Activated CD4-positive, alpha-beta T cell treated with anti-CD3 and anti-CD28 coated beads, Interleukin-10, Interleukin-2, amounts not matched to agents 100 ng/mL and 50 ng/mL, durations not matched to agents 16 hours and 8 hours (primary cell): ENCODE measurements around the gene SEPTIN5.

Source experiments
- DNase-seq: peaks from one replicate; pipeline ENCODE4 v3.0.0-alpha.2; 2020

SEPTIN5 gene

DNA sequence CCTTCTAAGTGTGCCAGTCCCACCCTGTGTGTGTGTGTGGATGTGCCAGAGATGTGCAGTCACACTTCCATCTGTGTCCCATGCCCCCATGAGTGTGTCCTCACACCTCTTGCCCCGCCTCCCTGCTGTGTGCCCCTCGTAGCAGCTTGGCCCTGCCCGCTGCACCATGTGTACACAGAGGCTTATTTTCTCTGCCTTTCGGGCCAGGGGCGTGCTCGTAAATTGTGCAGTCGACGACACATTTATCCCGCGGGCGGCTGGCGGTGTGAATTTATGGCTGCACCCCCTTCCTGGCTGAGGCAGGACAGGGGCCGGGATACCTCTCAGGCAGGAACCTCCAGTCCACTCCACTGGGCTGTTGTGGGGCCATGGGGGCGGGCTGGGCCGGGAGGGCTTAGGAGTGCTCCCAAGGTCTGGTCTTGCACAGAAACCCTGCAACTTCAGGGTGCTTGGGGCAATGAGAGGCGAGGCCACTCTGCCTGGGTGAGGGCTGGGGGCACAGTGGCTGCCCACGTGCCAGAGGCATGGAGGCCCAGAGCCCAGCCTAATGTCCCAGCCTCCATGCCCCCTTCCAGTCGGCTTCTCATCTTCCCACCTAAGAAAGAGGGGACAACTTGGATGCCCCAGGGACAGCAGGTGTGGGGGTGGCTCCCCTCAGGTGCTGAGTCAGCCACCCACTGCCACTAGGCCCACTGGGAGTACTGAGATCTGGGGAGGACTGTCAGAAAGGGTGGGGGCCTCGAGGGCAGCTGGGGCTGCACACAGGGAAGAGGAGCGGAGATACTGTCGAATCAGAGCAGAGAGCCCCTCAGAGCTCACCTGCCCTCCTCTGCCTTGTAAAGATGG, 21.6 kb downstream of the SEPTIN5 start:
- DNase-seq = no peak

DNA sequence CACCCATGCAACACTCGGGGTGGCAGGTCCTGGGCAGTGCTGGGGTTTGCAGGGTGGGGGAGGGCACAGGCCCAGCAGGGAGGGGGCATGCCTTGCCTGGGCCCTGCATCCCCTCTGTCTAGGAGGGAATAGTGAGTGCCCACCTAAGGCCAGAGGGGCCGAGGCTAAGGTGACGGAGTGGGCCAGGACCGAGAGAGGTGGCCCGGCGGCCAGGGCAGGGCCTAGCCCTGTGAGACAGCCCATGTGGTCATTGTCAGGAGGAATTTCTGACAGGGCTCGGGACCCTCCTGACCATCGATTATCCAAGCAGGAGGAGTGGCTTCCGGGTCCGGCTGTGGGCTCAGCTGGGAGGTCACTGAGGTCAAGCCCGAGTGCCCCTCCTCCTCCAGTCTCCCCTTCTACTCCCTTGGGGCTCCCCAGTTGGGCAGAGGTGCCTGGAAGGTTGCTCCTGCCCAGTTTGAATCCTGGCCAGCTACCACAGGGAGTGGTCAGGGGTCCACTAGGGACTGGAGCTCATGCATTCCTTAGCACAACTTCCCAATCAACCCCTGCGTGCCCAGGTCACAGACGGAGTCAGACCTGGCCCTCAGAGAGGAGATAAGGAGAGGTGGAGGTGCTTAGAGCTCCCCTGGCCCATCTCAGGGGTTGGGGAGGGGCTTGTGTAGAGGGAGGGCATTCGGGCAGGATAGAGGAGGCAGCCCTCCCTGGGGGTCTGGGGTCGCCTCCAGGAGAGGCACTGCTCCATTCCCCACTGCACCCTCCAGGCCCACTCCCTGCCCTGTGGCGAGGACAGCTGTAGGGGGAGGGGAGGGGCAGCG, 23.8 kb downstream of the SEPTIN5 start:
- DNase-seq = no peak

- no peak for DNase-seq
Measured at GRCh38 chr22:19738664-19739447, 24.6 kb downstream of the SEPTIN5 start.

GRCh38 chr22:19739448-19739895, 25.2 kb downstream of the SEPTIN5 start:
- DNase-seq = no peak

- no peak for DNase-seq
Measured at GRCh38 chr22:19739911-19740449, 25.7 kb downstream of the SEPTIN5 start.

- DNase-seq = no peak
Measured at GRCh38 chr22:19740586-19740985, 26.3 kb downstream of the SEPTIN5 start.

DNA sequence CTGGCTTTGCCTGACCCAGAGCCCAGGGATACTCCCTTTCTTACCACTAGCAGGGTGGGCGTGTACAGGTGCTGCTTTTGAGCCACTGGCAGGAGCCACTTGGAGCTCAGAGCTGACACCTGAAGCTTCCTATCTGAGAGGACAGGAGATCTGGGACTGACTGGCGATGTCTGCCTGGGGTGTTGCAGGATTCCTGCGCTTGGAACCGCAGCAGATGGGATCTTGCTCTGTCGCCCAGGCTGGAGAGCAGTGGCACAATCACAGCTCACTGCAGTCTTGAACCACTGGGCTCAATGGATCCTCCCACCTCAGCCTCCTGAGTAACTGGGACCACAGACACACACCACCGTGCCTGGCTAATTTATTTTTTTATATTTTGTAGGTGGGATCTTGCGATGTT, 26.8 kb downstream of the SEPTIN5 start:
- DNase-seq = no peak

- DNase-seq = no peak
Measured at GRCh38 chr22:19742160-19743066, 28.1 kb downstream of the SEPTIN5 start.

GRCh38 chr22:19743081-19743480, 28.8 kb downstream of the SEPTIN5 start:
- DNase-seq = no peak

- no peak for DNase-seq
Measured at GRCh38 chr22:19743651-19744050, 29.3 kb downstream of the SEPTIN5 start.

DNA sequence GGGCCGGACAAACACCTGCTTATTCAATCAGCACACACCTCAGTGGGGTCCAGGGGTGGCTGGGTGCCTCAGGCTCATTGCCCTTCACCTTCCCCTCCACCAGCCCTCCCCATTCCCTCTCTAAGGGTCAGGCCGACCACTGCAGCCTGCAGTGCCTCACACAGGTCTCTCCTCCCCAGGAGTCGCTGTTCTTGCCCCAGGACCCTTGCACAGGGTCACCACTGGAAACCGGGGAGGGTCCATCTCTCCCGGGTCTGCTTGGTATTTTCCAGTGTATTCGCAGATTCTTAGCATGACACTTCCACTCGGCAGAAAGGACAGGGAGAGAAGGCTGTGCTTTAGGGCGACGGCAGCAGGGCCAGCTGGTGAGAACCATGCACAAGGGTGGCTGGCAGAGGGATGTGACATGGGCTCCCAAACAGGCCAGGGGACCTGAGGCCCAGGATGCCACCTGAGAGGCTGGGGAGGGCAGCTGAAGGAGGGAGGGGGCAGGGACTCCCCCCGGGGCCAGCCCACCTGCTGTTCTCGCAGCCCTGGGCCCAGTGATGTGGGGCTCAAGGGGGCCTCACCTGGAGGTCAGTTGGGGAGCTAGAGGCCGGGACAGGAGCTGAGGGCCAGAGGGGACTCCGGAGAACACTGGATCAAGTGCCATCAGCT, 30.2 kb downstream of the SEPTIN5 start:
- DNase-seq = no peak

DNA sequence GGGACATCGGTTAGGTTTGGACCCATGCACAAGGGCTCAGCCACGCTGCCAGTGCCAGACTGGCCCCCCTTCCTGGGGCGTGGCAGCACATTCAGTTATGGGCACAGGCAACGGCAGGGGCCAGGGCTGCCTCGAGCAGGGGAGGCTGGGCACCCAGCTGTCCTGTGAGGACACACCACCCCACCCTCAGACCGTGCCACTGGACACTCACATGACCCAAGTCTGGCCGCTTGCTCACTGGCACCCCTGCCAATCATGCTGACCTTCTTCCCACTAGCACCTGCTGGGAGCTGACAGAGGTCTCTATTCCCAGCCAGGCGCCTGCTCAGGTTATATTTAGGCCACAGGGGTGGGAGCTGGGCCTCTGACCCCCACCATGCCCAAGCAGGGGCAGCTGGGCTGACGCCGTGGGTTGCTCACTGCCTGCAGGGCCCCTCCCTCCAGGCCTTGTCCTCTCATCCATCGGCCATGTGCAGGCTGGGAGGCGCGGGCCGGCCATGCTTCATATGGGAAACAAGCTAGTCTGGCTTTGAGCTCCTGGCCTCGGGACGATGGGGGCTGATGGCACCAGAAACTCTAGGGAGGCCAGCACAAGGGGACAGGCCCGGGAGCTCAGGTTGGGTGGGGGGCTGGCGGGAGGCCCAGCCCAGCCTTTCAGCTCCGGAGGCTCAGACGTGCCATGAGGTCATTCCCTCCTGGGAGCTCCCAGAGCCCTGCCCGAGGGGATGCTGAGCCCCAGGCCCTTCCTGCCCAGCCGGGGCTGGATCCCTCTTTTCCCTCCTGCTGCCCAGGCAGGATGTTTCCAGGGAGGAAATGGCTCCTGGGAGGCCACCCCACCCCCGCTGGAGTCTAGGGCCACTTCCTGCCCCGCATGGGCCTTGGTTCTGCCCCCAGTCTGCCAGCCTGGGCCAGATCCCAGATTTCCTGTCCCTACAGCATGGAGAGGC, 31.1 kb downstream of the SEPTIN5 start:
- no peak for DNase-seq

DNA sequence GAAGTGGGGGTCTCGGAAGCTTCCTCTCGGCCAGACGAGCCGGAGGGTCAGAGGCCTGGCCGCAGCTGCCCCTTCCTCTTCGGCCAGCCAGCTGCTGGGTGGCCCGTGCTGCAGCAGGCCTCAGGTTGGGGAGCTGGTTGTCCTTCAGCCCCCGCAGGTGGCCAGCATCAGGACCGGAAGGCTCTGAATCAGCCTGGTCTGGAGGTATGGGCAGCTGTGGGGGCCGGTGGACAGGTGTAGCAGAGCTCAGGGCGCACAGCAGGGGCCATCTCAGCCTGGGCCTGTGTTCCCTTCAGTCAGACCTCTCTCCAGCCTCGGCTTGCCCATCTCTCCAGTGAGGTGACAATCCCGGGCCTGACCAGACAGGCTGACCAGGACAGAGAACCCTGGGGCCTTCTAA, 32.4 kb downstream of the SEPTIN5 start:
- no peak for DNase-seq

- DNase-seq = no peak
Measured at GRCh38 chr22:19747551-19747950, 33.2 kb downstream of the SEPTIN5 start.

GRCh38 chr22:19748139-19748538, 33.8 kb downstream of the SEPTIN5 start:
- no peak for DNase-seq

DNA sequence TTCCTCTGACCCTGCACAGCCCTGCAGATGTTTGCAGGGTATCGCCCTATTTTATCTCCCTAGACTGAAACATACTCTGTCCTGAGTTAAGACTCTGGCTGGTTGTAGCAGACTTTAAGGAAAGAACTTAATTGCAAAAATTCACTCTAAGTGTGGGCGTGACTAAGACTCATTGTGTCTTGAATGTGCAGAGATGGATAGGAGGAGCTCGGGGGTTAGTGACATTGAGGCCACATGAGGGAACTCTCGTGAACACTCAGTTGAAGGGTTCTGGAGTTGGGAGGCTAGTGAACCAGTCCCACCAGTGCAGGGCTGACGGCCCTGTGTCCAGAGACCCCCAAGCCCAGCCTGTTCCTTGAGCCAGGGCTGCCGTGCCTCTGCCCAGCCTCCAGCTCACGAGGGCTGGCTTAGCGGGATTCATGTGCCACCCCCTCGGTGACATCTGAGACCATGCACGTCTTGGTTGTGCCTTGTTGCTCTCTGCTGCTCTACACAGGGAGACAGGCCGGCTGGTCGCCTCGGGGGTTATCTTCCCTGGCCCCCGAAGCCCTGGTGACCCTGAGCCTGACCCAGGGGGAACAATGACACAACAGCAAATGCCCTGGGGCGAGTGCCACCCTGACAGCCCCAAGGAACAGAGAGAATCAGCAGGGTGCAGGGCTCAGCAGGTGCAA, 34.8 kb downstream of the SEPTIN5 start:
- no peak for DNase-seq

DNA sequence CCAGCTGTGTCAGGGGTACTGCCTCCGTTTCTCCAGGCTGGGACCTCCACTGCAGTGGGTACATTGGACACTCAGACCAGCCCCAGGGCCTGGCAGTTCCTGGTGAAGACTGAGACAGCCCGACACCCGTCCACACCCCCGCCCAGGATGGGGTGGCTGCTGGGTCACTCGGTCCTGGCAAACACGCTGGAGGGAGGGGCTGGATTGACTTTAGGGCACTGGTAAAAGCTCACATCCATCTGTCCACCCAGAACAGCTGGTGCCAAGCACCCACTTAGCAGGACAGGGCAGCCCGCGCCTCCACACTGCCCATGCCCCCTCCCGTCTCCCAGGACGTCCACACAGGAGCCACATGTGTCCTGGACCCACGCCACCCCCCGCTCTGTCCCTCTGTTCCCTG, 35.6 kb downstream of the SEPTIN5 start:
- DNase-seq = no peak

- no peak for DNase-seq
Measured at GRCh38 chr22:19750507-19751490, 36.5 kb downstream of the SEPTIN5 start.
